Kidney epithelial cell (primary cell): ENCODE data around the gene ASRGL1. TPM values are rescaled to one million over a fixed set of nuclear protein-coding genes. Genes with fewer than 3 reads are reported as not detected.
"Not testable (repeated sequence)": the region's sequence is repeated elsewhere in the genome, so short reads cannot be mapped to it uniquely, and the experiment has no call there.

Experiments used
- DNase-seq: peaks from one replicate; pipeline ENCODE4 v3.0.0-alpha.2; 2010; ENCODE audit warnings: low read depth
- H3K27me3 ChIP-seq: 2 replicates; pipeline ENCODE4 v1.6.0; 2011; ENCODE audit warnings: low read length; ENCODE audit not compliant: control insufficient read depth, insufficient read depth
- H3K36me3 ChIP-seq: 2 replicates; pipeline ENCODE4 v1.5.1; 2011; ENCODE audit warnings: low read length; ENCODE audit not compliant: control insufficient read depth, insufficient read depth
- H3K4me3 ChIP-seq: 2 replicates; pipeline ENCODE4 v1.5.1; 2011; ENCODE audit warnings: low read depth, mild to moderate bottlenecking, control low read depth, low read length
- CTCF ChIP-seq: IDR thresholded peaks from 2 replicates; pipeline ENCODE4 v1.5.1; 2011; ENCODE audit warnings: mild to moderate bottlenecking, moderate library complexity, low read length, control low read depth, inconsistent platforms; ENCODE audit not compliant: insufficient read depth, poor library complexity, severe bottlenecking
- total RNA-seq: library from RNA; depleted of rRNA; stranded (reverse); fragments of >200 nt; gene quantifications from 2 replicates; pipeline ENCODE4 v1.2.3, GENCODE V29; 2015

Gene ASRGL1
- total RNA-seq, 1 donor from 2014 or later: 20.3 TPM

- Histone ChIP-seq H3K27me3 (peaks cover 3% of the 10 kb centered on the region), H3K36me3 (no peaks in the 10 kb centered on the region), H3K4me3 (no peak overlapping the region)
- no peak for TF ChIP-seq CTCF
- no peak for DNase-seq
Observed at GRCh38 chr11:62309991-62310390, 27.3 kb upstream of the ASRGL1 start.

- Histone ChIP-seq H3K27me3 (no peaks in the 10 kb centered on the region), H3K36me3 (no peaks in the 10 kb centered on the region), H3K4me3 (no peak overlapping the region)
- no peak for DNase-seq
- TF ChIP-seq CTCF: no peak
Observed at GRCh38 chr11:62315431-62315830, 21.8 kb upstream of the ASRGL1 start.

- no peaks in the 10 kb centered on the region for H3K27me3 ChIP-seq
- H3K36me3 ChIP-seq: no peaks in the 10 kb centered on the region
- no peak for TF ChIP-seq CTCF
- H3K4me3 ChIP-seq: no peak overlapping the region
- DNase-seq: no peak
Observed at GRCh38 chr11:62322524-62322923, 14.7 kb upstream of the ASRGL1 start.

GRCh38 chr11:62324731-62325556, 12.3 kb upstream of the ASRGL1 start:
- H3K27me3 ChIP-seq: no peaks in the 10 kb centered on the region
- H3K36me3 ChIP-seq: no peaks in the 10 kb centered on the region
- peak; percentile 71 for TF ChIP-seq CTCF
- DNase-seq: no peak
- H3K4me3 ChIP-seq: no peak overlapping the region

GRCh38 chr11:62325781-62326180, 11.5 kb upstream of the ASRGL1 start:
- H3K36me3 ChIP-seq, H3K4me3 ChIP-seq, DNase-seq, H3K27me3 ChIP-seq: not testable (repeated sequence)

GRCh38 chr11:62326719-62327118, 10.5 kb upstream of the ASRGL1 start:
- H3K36me3 ChIP-seq, H3K27me3 ChIP-seq, DNase-seq: not testable (repeated sequence)

GRCh38 chr11:62327541-62327940, 9.7 kb upstream of the ASRGL1 start:
- not testable (repeated sequence) for DNase-seq, H3K27me3 ChIP-seq, H3K36me3 ChIP-seq, H3K4me3 ChIP-seq

More at GRCh38 chr11:62326719-62327118, 10.5 kb upstream of the ASRGL1 start:
- H3K4me3 ChIP-seq: not testable (repeated sequence)

- not testable (repeated sequence) for H3K36me3 ChIP-seq, DNase-seq, H3K4me3 ChIP-seq, H3K27me3 ChIP-seq
Observed at GRCh38 chr11:62331264-62331663, 6.0 kb upstream of the ASRGL1 start.
